K562 (cell line): ENCODE measurements around the gene FBXO48. TPM values are rescaled to one million over a fixed set of nuclear protein-coding genes. Genes with fewer than 3 reads are reported as not detected.
A peak's percentile ranks its signal among the peaks of the same experiment; 100 is the strongest.

Experiments
- ADNP ChIP-seq: fragments of 200-800 bp; sonication (Bioruptor generic); IDR thresholded peaks from 2 replicates; pipeline ENCODE4 v1.6.1; 2016; ENCODE audit warnings: missing genetic modification characterization, missing compliant biosample characterization
- ETV1 ChIP-seq: fragments of 450-650 bp; conservative IDR thresholded peaks from 2 replicates; pipeline ENCODE4 v1.6.1; 2016; ENCODE audit warnings: missing genetic modification characterization, control low read depth, low read depth, missing compliant biosample characterization
- FOXJ2 ChIP-seq: fragments of 200-800 bp; sonication (Bioruptor generic); IDR thresholded peaks from 2 replicates; pipeline ENCODE4 v1.6.1; 2016; ENCODE audit warnings: missing genetic modification characterization, missing compliant biosample characterization
- POLR2AphosphoS5 ChIP-seq: IDR thresholded peaks from 2 replicates; pipeline ENCODE4 v1.6.1; 2011; ENCODE audit warnings: mild to moderate bottlenecking, low read depth, low read length, moderate library complexity; ENCODE audit not compliant: control insufficient read depth, insufficient read depth
- PRPF4 ChIP-seq: fragments of 200-400 bp; formaldehyde crosslinking; IDR thresholded peaks from one replicate; pipeline ENCODE4 v1.6.1; 2017; ENCODE audit warnings: low read length, low read depth, mild to moderate bottlenecking; ENCODE audit not compliant: insufficient read depth, poor library complexity, severe bottlenecking
- PTRF ChIP-seq: fragments of 450-650 bp; IDR thresholded peaks from 2 replicates; pipeline ENCODE4 v1.6.1; 2016; ENCODE audit warnings: mild to moderate bottlenecking, missing genetic modification characterization, missing compliant biosample characterization
- SMARCC2 ChIP-seq: fragments of 450-650 bp; IDR thresholded peaks from 2 replicates; pipeline ENCODE4 v1.6.1; 2017; ENCODE audit warnings: antibody characterized with exemption, moderate library complexity, mild to moderate bottlenecking, low read depth
- ZNF134 ChIP-seq: fragments of 250-450 bp; sonication (Bioruptor Pico); conservative IDR thresholded peaks from 2 replicates; pipeline ENCODE4 v1.4.0; 2020
- ZNF143 ChIP-seq: sonication (generic); formaldehyde crosslinking; IDR thresholded peaks from 2 replicates; pipeline ENCODE4 v1.9.0; 2022; ENCODE audit warnings: mild to moderate bottlenecking, missing genetic modification reagents
- polyA plus RNA-seq, 8 experiments: library from polyadenylated mRNA; depleted of rRNA in 4 of 8; stranded (reverse) in 5 of 8; unstranded in 3 of 8; fragments of >200 nt; fragmentation: Nextera tagmentation in 2 of 8; fragmentation: Illumina TruSeq in 1 of 8; extraction: Ambion mirVana in 2 of 8; extraction: Trizol in 1 of 8; gene quantifications; 2 replicates each; pipeline versions ENCODE4 v1.2.1 to v1.2.3, GENCODE V29; 2011 to 2014; ENCODE audit warnings: inconsistent platforms in 1 of 8, missing spikeins in 1 of 8
- total RNA-seq, 7 experiments: library from RNA; depleted of rRNA in 6 of 7; stranded (reverse); fragments of >200 nt in 6 of 7; fragmentation: Illumina TruSeq in 2 of 7; extraction: Trizol in 2 of 7; gene quantifications; 2 replicates each; pipeline versions ENCODE4 v1.2.1 to v1.2.3, GENCODE V29; 2011 to 2021; ENCODE audit warnings: low replicate concordance in 1 of 7
- TF ChIP-seq, protein P1 (sequence below): fragments of 450-650 bp; IDR thresholded peaks from 2 replicates; pipeline ENCODE4 v1.6.1; 2016; ENCODE audit warnings: low read depth
- TF ChIP-seq, protein P2 (sequence below), 2 experiments: fragments of 450-650 bp; IDR thresholded peaks; 2 replicates each; pipeline ENCODE4 v1.6.1; 2018; ENCODE audit warnings: mild to moderate bottlenecking in 2 of 2, low read depth in 1 of 2; ENCODE audit not compliant: partially characterized antibody in 2 of 2
- TF ChIP-seq, protein P3 (sequence below): sonication (generic); formaldehyde crosslinking; IDR thresholded peaks from 2 replicates; pipeline ENCODE4 v1.9.0; 2022; ENCODE audit warnings: mild to moderate bottlenecking, missing genetic modification reagents
- TF ChIP-seq, protein P4 (sequence below): sonication (generic); formaldehyde crosslinking; IDR thresholded peaks from 2 replicates; pipeline ENCODE4 v1.8.1; 2022; ENCODE audit warnings: missing genetic modification reagents

Gene FBXO48
- total and polyA plus RNA-seq, 9 of the 15 experiments (the other 6 are each of a cell fraction or from before 2014, with no cell fraction given), result 0.36 to 1.8 (median 0.73) TPM

DNA sequence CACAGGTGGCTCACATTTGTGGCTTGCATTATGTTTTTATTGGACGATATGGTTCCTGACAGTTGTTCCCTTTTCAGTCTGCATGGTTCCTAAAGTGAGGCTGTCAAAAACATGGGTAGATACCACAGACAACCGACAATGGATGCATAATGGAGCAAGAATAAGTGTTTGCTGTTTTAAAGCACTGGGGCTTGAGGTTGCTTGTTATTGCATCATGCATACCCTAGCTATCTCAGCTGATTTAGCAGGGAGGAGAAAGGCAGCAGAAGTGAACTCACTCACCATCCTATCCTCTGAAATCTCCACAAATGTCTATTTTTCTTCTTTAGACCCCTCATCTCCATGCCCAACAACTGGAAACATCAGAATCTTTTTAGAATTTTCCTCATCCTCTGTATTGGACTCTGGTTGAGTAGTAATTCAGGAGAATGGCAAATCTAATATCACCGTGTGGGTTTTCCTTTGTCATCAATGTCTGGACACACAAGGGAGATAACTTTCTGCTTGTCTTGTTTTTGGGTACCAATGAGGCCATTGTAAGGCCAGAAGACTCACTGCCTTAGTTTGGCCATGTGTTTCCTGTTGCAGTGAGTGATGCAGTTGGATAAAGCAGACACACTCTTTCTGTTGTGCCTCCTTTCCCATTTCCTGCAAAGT is 46.7 kb downstream of the FBXO48 start (continued):
- TF ChIP-seq, protein P1, sequence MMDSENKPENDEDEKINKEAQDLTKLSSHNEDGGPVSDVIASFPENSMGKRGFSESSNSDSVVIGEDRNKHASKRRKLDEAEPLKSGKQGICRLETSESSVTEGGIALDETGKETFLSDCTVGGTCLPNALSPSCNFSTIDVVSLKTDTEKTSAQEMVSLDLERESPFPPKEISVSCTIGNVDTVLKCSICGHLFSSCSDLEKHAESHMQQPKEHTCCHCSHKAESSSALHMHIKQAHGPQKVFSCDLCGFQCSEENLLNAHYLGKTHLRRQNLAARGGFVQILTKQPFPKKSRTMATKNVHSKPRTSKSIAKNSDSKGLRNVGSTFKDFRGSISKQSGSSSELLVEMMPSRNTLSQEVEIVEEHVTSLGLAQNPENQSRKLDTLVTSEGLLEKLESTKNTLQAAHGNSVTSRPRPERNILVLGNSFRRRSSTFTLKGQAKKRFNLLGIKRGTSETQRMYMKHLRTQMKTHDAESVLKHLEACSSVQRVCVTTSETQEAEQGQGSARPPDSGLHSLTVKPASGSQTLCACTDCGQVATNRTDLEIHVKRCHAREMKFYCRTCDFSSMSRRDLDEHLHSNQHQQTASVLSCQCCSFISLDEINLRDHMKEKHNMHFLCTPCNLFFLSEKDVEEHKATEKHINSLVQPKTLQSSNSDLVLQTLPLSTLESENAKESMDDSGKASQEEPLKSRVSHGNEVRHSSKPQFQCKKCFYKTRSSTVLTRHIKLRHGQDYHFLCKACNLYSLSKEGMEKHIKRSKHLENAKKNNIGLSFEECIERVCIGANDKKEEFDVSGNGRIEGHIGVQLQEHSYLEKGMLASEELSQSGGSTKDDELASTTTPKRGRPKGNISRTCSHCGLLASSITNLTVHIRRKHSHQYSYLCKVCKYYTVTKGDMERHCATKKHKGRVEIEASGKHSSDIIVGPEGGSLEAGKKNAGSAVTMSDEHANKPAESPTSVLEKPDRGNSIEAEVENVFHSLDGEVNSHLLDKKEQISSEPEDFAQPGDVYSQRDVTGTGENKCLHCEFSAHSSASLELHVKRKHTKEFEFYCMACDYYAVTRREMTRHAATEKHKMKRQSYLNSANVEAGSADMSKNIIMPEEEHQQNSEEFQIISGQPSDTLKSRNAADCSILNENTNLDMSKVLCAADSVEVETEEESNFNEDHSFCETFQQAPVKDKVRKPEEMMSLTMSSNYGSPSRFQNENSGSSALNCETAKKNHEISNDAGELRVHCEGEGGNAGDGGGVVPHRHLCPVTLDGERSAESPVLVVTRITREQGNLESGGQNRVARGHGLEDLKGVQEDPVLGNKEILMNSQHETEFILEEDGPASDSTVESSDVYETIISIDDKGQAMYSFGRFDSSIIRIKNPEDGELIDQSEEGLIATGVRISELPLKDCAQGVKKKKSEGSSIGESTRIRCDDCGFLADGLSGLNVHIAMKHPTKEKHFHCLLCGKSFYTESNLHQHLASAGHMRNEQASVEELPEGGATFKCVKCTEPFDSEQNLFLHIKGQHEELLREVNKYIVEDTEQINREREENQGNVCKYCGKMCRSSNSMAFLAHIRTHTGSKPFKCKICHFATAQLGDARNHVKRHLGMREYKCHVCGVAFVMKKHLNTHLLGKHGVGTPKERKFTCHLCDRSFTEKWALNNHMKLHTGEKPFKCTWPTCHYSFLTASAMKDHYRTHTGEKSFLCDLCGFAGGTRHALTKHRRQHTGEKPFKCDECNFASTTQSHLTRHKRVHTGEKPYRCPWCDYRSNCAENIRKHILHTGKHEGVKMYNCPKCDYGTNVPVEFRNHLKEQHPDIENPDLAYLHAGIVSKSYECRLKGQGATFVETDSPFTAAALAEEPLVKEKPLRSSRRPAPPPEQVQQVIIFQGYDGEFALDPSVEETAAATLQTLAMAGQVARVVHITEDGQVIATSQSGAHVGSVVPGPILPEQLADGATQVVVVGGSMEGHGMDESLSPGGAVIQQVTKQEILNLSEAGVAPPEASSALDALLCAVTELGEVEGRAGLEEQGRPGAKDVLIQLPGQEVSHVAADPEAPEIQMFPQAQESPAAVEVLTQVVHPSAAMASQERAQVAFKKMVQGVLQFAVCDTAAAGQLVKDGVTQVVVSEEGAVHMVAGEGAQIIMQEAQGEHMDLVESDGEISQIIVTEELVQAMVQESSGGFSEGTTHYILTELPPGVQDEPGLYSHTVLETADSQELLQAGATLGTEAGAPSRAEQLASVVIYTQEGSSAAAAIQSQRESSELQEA, result no peak
- TF ChIP-seq ZNF134 (CRISPR knock-in tag), result no peak; the same call in none of the 2 replicates
- peak; percentile 91 for TF ChIP-seq FOXJ2 (tag)
- TF ChIP-seq ZNF143 (CRISPR knock-in tag), result no peak
- TF ChIP-seq SMARCC2, result peak; percentile 37; the same call in 1 of the 2 replicates
- TF ChIP-seq, protein P2, sequence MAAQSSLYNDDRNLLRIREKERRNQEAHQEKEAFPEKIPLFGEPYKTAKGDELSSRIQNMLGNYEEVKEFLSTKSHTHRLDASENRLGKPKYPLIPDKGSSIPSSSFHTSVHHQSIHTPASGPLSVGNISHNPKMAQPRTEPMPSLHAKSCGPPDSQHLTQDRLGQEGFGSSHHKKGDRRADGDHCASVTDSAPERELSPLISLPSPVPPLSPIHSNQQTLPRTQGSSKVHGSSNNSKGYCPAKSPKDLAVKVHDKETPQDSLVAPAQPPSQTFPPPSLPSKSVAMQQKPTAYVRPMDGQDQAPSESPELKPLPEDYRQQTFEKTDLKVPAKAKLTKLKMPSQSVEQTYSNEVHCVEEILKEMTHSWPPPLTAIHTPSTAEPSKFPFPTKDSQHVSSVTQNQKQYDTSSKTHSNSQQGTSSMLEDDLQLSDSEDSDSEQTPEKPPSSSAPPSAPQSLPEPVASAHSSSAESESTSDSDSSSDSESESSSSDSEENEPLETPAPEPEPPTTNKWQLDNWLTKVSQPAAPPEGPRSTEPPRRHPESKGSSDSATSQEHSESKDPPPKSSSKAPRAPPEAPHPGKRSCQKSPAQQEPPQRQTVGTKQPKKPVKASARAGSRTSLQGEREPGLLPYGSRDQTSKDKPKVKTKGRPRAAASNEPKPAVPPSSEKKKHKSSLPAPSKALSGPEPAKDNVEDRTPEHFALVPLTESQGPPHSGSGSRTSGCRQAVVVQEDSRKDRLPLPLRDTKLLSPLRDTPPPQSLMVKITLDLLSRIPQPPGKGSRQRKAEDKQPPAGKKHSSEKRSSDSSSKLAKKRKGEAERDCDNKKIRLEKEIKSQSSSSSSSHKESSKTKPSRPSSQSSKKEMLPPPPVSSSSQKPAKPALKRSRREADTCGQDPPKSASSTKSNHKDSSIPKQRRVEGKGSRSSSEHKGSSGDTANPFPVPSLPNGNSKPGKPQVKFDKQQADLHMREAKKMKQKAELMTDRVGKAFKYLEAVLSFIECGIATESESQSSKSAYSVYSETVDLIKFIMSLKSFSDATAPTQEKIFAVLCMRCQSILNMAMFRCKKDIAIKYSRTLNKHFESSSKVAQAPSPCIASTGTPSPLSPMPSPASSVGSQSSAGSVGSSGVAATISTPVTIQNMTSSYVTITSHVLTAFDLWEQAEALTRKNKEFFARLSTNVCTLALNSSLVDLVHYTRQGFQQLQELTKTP (IDR thresholded peaks at IDR 0.05; ENCODE audit: low read depth in 1 of 2, partially characterized antibody in 2 of 2), result peak; percentile 62 to 71
- TF ChIP-seq POLR2AphosphoS5, result no peak
- TF ChIP-seq, protein P3, sequence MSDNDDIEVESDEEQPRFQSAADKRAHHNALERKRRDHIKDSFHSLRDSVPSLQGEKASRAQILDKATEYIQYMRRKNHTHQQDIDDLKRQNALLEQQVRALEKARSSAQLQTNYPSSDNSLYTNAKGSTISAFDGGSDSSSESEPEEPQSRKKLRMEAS (CRISPR knock-in tag), result no peak
- TF ChIP-seq PTRF, result peak; percentile 38; the same call in 1 of the 2 replicates
- TF ChIP-seq ADNP (tag), result no peak
- TF ChIP-seq ETV1 (tag), result 0 out of 2 replicates have a peak, but pooled peaks have one; percentile 29
- TF ChIP-seq, protein P4, sequence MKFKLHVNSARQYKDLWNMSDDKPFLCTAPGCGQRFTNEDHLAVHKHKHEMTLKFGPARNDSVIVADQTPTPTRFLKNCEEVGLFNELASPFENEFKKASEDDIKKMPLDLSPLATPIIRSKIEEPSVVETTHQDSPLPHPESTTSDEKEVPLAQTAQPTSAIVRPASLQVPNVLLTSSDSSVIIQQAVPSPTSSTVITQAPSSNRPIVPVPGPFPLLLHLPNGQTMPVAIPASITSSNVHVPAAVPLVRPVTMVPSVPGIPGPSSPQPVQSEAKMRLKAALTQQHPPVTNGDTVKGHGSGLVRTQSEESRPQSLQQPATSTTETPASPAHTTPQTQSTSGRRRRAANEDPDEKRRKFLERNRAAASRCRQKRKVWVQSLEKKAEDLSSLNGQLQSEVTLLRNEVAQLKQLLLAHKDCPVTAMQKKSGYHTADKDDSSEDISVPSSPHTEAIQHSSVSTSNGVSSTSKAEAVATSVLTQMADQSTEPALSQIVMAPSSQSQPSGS, result no peak
- no peak for TF ChIP-seq PRPF4
